Adrenal gland (tissue), 5 donors: Measurements from ENCODE around the gene BRPF1.

ENCODE experiments used
- POLR2A ChIP-seq, 2 donors: fragments of 450-650 bp; IDR thresholded peaks; one replicate each; pipeline ENCODE4 v1.6.1; 2017; ENCODE audit warnings: antibody characterized with exemption in 2 of 2, mild to moderate bottlenecking in 2 of 2, moderate library complexity in 1 of 2
- TF ChIP-seq, protein P1 (sequence below), 6 experiments: fragments of 450-650 bp in 4 of 6; fragments of 200-600 bp in 2 of 6; sonication (generic) in 1 of 6; IDR thresholded peaks; 1 replicate in 5 of 6; 2 replicates in 1 of 6; pipeline versions ENCODE4 v1.5.1 to v1.8.0; 2016 to 2021; ENCODE audit warnings: antibody characterized with exemption in 6 of 6, mild to moderate bottlenecking in 2 of 6, moderate library complexity in 1 of 6
- donor health status: DM: no; HTN: no; CAD: no.

DNA sequence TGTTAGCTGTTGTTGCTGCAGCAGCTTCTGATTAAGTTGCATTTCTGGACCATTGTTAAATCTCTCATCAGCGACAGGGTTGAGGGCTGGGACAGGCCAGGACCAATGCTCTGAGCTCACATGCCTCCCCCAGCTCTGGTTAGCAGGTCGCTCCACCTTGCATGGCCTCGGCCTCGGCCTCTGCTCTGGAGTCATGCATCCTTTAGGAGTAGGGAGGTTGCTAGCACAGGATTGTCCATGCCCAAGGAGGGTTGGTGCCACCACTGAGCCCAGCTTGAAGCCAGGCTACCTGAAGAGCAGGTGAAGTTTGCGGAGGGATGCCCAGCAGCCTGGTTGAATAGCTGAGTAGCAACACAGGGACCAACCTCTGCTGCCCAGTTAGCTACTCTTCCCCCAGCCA, 39.1 kb upstream of the BRPF1 start:
- TF ChIP-seq POLR2A (IDR thresholded peaks at IDR 0.05): no peak
- TF ChIP-seq, protein P1, sequence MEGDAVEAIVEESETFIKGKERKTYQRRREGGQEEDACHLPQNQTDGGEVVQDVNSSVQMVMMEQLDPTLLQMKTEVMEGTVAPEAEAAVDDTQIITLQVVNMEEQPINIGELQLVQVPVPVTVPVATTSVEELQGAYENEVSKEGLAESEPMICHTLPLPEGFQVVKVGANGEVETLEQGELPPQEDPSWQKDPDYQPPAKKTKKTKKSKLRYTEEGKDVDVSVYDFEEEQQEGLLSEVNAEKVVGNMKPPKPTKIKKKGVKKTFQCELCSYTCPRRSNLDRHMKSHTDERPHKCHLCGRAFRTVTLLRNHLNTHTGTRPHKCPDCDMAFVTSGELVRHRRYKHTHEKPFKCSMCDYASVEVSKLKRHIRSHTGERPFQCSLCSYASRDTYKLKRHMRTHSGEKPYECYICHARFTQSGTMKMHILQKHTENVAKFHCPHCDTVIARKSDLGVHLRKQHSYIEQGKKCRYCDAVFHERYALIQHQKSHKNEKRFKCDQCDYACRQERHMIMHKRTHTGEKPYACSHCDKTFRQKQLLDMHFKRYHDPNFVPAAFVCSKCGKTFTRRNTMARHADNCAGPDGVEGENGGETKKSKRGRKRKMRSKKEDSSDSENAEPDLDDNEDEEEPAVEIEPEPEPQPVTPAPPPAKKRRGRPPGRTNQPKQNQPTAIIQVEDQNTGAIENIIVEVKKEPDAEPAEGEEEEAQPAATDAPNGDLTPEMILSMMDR (IDR thresholded peaks at IDR 0.05): no peak
